ENCODE data around the gene AQP11.
"Not testable (repeated sequence)": the region's sequence is repeated elsewhere in the genome, so short reads cannot be mapped to it uniquely, and the experiment has no call there.

The AQP11 gene

DNA sequence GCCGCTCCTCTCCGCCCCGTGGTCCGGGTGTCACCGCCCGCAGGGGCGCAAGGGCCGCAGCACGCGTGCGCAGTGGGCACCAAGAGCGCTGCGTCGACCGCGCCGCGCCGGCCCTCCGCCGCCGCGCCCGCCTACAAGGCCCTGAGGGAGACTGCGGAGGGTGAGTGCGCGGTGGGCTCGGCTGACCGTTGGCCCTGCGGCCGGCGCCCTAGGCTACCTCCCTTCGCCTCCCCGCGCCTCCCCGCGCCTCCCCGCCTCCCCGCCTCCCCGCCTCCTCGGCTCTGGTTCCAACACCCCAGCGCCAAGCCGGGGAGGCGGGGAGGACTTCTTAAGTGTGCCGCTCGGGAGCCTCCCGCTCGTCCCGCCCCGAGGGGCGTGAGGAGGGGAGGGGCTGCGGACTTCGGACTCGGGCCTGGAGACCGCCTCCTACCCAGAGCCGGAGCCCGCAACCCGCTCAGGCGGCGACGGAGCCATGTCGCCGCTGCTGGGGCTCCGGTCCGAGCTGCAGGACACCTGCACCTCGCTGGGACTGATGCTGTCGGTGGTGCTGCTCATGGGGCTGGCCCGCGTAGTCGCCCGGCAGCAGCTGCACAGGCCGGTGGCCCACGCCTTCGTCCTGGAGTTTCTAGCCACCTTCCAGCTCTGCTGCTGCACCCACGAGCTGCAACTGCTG lies at the start of gene AQP11:
AQP11 (plus strand) TSS at position 433 of the 673 bp plus-strand sequence; CDS start at position 473, 40 bp downstream.
- DNase-seq, result peak; percentile 65 to 79

GRCh38 chr11:77542296-77542695 lies 47.5 kb upstream of the AQP11 start:
- DNase-seq, result no peak

- no peak for DNase-seq
These were observed 42.5 kb upstream of the AQP11 start for GRCh38 chr11:77547047-77547836.

DNA sequence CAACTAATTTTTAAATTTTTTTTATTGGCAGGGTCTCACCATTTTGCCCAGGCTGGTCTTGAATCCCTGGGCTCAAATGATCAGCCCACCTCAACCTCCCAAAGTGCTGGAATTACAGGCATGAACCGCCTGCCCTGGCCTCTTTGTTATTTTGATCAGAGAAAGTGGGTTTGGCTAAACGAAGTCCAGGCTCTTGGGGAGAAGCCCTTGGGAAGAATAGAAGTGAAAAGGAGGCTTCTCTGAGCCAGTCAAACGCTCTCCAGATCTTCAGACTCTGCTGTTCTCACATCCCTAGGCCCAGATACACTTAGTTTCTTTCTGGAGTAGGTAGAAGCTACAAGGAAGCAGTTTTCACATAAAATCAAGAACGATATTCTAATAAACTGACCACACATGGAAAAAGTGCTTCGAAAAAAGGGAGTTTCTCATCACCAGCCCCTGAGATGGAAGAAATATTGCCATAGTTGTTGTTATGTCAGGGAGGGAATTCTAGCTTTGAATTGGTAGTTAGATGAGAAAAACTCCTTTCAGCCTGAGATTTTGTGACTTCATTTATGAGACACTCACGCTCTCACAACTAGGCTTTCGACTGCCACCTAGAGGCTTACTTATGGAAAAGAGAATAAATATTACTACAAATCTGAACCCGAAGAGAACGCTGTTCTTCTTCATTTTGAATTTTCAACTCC lies 41.7 kb upstream of the AQP11 start:
- DNase-seq, result no peak

DNA sequence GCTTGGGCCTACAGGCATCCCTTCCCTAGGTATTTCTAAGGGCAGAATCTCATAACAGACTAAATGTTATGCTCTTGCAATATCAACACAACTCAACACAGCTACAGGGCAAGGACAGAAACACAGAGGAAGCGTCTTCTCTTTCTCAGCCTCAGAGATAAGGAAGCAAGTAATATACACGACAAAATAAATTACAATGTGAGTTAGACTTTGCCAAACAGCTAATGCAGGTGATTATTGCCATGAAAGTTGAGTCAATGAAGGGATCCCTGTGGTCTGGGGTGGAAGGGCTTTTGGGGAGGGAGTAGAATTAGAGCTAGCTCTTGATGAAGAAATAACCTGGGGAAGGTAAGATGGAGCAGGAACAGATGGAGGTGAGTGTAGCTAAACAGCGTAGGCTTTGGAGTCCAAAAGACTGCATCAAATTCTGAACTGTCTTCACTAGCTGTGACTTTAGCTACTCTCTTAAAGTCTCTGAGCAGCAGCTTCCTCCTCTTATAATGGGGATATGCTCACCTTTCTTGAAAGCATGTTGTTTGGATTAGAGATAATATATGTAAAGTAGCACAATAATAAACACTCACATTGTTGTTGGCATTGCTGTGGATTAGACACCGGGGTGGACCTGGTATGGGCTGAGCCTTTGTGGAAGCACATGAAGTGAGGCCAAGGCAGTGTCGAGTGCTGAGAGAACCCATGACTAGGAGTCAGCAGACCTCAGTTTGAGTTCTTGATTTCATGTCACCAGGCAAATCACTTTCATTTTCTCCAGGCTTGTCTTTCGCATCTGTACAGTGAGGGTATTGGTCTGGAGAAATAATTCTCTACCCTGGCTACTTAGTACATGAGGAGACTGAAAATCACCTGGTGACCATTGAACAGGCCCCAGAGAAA lies 41.0 kb upstream of the AQP11 start:
- DNase-seq, result no peak

GRCh38 chr11:77551426-77551825 lies 38.3 kb upstream of the AQP11 start:
- DNase-seq, result not testable (repeated sequence)

GRCh38 chr11:77557553-77557952 lies 32.2 kb upstream of the AQP11 start:
- no peak for DNase-seq

- DNase-seq, result no peak
These were observed 31.4 kb upstream of the AQP11 start for GRCh38 chr11:77558380-77558779.

DNA sequence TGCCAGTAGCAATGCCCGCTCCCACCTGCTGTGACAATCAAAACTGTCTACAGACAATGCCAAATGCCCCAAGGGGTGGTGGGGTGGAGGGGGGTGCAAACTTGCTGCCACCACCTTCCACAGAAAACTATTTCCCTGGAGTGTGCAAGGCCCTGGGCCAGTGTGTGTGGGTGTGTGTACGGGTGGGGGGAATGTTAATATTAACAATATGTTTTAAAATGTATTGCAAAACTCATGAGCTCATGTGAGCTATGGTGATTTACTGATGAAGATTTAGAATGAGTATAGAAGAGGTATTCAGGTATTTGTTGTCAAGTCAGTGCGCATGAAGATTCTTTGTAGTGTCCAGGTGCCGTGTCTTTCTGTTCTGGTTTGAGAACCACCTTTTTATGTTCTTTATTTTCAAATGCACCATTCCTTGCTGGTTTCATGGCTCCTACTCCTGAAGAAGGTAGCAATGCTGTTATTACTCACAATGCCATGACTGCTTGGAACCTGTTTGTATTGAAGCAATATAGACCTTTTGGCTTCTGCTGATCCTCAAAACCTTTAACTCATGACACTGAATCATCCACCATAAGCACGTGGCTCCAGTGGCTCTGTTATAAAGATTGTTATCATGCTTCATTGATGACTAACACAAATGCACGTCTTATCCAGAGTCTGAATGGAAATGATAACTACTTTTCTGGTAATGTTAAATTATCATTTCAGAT lies 29.9 kb upstream of the AQP11 start:
- DNase-seq, result no peak

GRCh38 chr11:77560605-77561004 lies 29.1 kb upstream of the AQP11 start:
- no peak for DNase-seq

- no peak for DNase-seq
These were observed 28.5 kb upstream of the AQP11 start for GRCh38 chr11:77561257-77561656.

DNA sequence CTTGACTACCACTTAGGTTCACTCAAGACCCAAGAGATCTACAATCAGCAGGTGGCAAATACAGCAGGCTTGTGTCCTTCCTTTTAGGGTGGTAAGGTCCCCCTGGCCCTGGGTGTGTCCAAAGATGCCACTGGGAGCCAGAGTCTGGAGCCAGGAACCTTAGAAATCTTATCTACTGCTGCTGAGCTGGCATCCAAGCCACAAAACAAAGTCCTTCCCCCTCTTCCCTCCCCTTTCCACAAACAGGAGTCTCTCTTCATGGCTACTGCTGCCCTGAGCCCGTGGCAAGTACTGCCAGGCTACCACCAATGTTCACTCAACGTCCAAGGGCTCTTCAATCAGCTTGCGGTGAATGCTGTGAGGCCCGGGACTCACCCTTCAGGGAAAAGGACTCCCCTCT lies 21.4 kb upstream of the AQP11 start:
- no peak for DNase-seq

DNA sequence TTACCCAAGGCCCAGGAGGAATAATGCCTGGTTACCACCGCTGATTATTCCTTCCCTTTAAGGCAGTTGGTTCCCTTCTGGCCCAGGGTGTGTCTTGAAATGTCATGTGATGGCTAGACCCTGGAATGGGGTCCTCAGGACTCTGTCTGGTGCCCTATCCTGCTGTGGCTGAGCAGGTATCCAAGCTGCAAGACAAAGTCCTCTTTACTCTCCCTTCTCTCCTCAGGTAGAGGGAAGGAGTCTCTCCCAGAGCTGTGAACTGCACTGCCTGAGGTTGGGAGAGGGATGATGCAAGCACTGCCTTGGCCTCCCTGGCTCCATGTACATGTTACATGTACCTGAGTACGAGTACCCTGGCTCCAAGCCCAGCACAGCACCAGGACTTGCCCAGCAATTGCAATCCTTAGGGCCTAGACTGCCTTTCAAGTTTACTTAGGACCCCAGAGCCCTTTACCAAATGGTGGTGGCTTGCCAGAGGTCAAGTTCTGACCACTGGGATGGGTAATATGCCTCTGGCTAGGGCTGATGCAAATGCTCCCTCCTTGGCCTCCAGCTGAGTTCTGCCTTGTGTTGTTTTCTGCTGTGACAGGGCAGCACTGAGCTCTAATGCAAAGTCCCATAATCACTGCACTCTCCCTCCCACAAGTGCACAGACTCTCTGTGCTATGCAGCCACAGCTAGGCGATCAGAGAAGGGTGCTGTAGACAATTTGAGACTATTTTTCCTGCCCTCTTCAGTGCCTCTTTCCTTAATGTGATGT lies 20.7 kb upstream of the AQP11 start:
- no peak for DNase-seq

- DNase-seq, result no peak
These were observed 20.1 kb upstream of the AQP11 start for GRCh38 chr11:77569676-77570070.

GRCh38 chr11:77570896-77571295 lies 18.9 kb upstream of the AQP11 start:
- DNase-seq, result not testable (repeated sequence)

DNA sequence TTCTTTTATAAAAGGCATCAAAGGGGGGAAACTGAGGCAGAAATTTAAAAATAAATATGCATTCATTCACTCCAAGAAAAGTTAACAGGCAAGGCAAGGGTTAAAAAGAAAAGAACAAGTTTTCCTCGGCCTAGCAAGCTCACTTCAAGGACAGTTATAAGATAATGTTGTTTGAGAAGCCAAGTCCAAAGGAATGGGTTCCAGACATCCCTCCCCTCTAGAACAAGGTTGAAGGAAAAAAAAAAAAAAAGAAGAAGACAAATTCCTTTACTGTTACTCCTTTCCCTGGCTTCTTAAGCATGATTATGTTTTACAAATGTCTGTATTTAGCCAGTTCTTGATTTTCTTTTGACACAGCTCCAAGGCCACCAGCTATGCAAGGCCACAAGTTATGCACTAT lies 14.3 kb upstream of the AQP11 start:
- DNase-seq, result not testable (repeated sequence)

DNA sequence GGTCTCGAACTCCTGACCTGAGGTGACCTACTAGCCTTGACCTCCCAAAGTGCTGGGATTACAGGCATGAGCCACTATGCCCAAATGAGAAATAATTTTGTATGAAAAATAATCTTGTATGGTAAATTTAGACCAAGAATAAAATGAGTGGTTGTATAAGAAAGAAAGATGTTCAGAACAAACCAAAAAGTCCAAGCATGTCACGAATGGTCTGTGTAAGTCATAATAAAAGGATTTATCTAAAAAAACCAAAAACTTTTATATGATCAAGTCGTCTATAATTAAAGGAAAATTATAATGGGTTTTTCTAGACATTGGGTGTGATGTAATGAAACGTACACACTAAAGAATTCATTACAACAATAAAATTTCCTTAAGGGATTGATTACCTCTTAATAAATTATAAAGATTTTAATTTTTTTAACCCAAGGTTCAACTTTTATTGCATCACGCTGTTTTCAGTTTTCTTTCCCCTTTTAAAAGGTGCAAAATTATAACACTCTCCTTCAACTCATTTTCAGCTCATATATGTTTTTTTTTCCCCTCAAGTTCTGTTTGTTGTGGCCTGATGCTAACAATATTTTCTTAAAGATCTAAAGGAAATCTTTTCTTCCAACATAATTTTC lies 8.9 kb upstream of the AQP11 start:
- no peak for DNase-seq

- no peak for DNase-seq
These were observed 602 bp upstream of the AQP11 start for GRCh38 chr11:77589181-77589520.

DNA sequence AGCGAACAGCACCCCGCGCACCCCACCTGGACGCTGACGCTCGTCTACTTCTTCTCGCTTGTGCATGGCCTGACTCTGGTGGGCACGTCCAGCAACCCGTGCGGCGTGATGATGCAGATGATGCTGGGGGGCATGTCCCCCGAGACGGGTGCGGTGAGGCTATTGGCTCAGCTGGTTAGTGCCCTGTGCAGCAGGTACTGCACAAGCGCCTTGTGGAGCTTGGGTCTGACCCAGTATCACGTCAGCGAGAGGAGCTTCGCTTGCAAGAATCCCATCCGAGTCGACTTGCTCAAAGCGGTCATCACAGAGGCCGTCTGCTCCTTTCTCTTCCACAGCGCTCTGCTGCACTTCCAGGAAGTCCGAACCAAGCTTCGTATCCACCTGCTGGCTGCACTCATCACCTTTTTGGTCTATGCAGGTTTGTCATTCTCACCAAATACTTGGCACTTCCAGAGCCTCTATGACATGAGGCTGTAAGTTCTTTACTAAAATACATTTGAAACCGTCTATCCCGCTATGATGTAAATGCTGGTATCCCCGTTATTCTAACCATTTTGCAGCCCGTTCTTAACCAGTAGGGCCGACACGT lies 535 bp downstream of the AQP11 start:
- DNase-seq, result peak; percentile 8 to 21

- no peak for DNase-seq
These were observed 3.0 kb downstream of the AQP11 start for GRCh38 chr11:77592727-77593126.

GRCh38 chr11:77593883-77594282 lies 4.1 kb downstream of the AQP11 start:
- no peak for DNase-seq
